ENCODE results near the gene MGA.

DNA sequence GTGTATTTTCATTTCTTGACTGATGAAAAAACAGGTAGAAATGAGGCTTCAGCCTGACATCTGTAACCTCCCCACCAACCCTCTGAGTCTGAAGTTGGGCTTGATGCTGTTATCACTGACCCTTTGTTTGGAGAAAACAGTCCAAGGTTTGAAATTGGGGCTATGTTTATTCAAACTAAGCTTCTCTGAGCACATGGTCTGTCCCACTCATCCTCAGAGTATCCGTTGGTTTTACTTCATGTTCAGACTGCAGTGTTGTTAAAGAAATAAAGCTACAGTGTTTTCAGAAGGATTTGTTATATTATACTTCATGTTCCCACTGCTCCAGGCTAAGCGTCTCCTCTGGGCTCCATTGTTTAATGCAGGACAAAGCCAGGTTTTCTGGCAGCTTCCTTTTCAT, 120.1 kb downstream of the MGA start:
- TF ChIP-seq CTCF (IDR thresholded peaks at IDR 0.05) (no peak), POLR2AphosphoS5 (IDR thresholded peaks at IDR 0.05) (no peak), POLR2A (IDR thresholded peaks at IDR 0.05) (no peak)

All from breast epithelium (tissue), 3 donors.